H1 (cell line): Measurements from ENCODE around the gene TBCE. TPM values are rescaled to one million over a fixed set of nuclear protein-coding genes. Genes with fewer than 3 reads are reported as not detected.

Experiments
- GTF2F1 ChIP-seq: IDR thresholded peaks from 2 replicates; pipeline ENCODE4 v1.6.1; 2012; ENCODE audit warnings: low read depth, low read length, improper control_type of control experiment, borderline replicate concordance
- polyA plus RNA-seq, 7 experiments: library from polyadenylated mRNA; depleted of rRNA in 3 of 7; stranded (reverse) in 5 of 7; unstranded in 2 of 7; fragments of >200 nt in 5 of 7; fragments of 200-250 nt in 2 of 7; gene quantifications; 1 replicate in 5 of 7; 2 replicates in 1 of 7; 4 replicates in 1 of 7; pipeline versions ENCODE4 v1.2.1 to v1.2.3, GENCODE V29; 2011 to 2013; ENCODE audit warnings: missing spikeins in 2 of 7, mixed read lengths in 2 of 7
- total RNA-seq: library from RNA; stranded (reverse); fragmentation: NEBNext Ultra II Directional; extraction: Animal tissue kit (Norgen Biotek cat#: 25700); gene quantifications from 2 replicates; pipeline ENCODE4 v1.2.1, GENCODE V29; 2021

The TBCE gene
- total and polyA plus RNA-seq, 2 of the 8 experiments (the other 6 are each of a cell fraction or from before 2014, with no cell fraction given) = 22.7 to 42.9 TPM

DNA sequence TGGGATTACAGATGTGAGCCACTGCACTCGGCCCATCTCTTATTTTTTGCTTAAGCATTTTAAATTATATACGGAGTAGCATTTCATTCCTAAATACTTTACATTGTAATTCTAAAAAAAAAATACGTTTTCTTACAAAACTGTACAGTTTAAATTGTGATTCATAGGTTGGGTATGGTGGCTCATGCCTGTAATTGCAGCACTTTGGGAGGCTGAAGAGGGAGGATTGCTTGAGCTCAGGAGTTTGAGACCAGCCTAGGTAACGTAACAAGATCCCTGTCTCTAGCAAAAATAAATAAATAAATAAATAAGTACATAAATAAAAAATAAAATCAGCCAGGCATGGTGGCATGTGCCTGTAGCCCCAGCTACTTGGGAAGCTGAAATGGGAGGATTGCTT lies 24.6 kb downstream of the TBCE start (continued):
- no peak for TF ChIP-seq GTF2F1
